ENCODE results near the gene PTCD3.

DNA sequence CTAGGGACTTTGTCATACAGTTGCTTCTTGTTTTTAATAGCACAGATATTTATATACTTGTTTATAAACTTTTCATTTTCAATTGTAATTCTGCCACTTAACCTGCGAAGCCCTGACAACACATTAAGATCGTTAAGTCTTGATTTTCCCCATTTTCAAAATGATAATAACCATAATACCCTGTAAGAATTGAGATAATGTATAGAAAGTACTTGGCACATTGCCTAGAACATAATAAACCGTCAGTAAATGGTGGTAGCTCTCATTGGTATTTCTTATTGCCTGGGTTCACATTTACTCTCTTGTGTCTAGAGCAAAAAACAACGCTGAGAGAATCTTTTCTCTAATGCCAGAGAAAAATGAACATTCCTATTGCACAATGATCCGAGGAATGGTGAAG is 18.6 kb downstream of the PTCD3 start:
- no peak for TF ChIP-seq POLR2A (IDR thresholded peaks at IDR 0.05)
- TF ChIP-seq, protein P1, sequence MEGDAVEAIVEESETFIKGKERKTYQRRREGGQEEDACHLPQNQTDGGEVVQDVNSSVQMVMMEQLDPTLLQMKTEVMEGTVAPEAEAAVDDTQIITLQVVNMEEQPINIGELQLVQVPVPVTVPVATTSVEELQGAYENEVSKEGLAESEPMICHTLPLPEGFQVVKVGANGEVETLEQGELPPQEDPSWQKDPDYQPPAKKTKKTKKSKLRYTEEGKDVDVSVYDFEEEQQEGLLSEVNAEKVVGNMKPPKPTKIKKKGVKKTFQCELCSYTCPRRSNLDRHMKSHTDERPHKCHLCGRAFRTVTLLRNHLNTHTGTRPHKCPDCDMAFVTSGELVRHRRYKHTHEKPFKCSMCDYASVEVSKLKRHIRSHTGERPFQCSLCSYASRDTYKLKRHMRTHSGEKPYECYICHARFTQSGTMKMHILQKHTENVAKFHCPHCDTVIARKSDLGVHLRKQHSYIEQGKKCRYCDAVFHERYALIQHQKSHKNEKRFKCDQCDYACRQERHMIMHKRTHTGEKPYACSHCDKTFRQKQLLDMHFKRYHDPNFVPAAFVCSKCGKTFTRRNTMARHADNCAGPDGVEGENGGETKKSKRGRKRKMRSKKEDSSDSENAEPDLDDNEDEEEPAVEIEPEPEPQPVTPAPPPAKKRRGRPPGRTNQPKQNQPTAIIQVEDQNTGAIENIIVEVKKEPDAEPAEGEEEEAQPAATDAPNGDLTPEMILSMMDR (IDR thresholded peaks at IDR 0.05), result no peak

Measured in testis (tissue), 2 donors.